ENCODE data around the gene PKP4. TPM values are rescaled to one million over a fixed set of nuclear protein-coding genes. Genes with fewer than 3 reads are reported as not detected.

The PKP4 gene
- total and polyA plus RNA-seq, 2 experiments from 2014 or later, result 35.7 to 92.3 TPM

DNA sequence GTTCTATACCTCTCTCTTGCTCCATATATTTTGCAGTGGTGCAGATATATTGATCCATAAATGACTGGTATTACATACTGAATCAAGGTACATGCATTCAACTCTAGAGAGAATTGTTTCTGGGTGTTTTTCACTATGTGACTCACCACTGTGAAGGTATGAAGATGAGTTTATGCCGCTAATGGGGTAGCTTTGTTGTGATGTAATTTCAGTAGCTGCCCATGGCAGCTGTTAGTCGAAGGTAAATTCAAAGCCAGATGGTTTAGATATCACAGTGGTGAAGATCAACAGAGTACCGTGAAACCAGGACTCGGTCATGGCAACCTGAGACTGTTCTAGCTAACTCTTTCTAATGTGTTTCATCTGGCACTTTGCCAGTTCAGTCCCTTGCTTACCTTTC, 50.4 kb downstream of the PKP4 start:
- H3K4me1 ChIP-seq (ENCODE audit: insufficient read depth), result peaks cover 14% of the 10 kb centered on the region
- TF ChIP-seq, protein P1, sequence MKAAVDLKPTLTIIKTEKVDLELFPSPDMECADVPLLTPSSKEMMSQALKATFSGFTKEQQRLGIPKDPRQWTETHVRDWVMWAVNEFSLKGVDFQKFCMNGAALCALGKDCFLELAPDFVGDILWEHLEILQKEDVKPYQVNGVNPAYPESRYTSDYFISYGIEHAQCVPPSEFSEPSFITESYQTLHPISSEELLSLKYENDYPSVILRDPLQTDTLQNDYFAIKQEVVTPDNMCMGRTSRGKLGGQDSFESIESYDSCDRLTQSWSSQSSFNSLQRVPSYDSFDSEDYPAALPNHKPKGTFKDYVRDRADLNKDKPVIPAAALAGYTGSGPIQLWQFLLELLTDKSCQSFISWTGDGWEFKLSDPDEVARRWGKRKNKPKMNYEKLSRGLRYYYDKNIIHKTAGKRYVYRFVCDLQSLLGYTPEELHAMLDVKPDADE (IDR thresholded peaks at IDR 0.05), result no peak
- TF ChIP-seq EZH2 (IDR thresholded peaks at IDR 0.05; ENCODE audit: low read depth, unreplicated experiment) (no peak), POLR2AphosphoS5 (IDR thresholded peaks at IDR 0.05; ENCODE audit: low read depth) (no peak), ZNF331 (CRISPR knock-in tag; IDR thresholded peaks at IDR 0.05; ENCODE audit: low read depth) (no peak), ZNF114 (CRISPR knock-in tag; IDR thresholded peaks at IDR 0.05) (no peak), CTCF (conservative IDR thresholded peaks at IDR 0.05; ENCODE audit: low read depth in 2 of 2) (no peak), ZNF462 (CRISPR knock-in tag; IDR thresholded peaks at IDR 0.05) (no peak), EZH2phosphoT487 (IDR thresholded peaks at IDR 0.05; ENCODE audit: unreplicated experiment) (no peak), JUNB (IDR thresholded peaks at IDR 0.05; ENCODE audit: unreplicated experiment) (no peak), NANOG (IDR thresholded peaks at IDR 0.05; ENCODE audit: borderline replicate concordance) (no peak), STAT1 (IDR thresholded peaks at IDR 0.05; ENCODE audit: unreplicated experiment) (no peak), CREB1 (CRISPR knock-in tag; IDR thresholded peaks at IDR 0.05; ENCODE audit: low read depth) (no peak)
- TF ChIP-seq, protein P2, sequence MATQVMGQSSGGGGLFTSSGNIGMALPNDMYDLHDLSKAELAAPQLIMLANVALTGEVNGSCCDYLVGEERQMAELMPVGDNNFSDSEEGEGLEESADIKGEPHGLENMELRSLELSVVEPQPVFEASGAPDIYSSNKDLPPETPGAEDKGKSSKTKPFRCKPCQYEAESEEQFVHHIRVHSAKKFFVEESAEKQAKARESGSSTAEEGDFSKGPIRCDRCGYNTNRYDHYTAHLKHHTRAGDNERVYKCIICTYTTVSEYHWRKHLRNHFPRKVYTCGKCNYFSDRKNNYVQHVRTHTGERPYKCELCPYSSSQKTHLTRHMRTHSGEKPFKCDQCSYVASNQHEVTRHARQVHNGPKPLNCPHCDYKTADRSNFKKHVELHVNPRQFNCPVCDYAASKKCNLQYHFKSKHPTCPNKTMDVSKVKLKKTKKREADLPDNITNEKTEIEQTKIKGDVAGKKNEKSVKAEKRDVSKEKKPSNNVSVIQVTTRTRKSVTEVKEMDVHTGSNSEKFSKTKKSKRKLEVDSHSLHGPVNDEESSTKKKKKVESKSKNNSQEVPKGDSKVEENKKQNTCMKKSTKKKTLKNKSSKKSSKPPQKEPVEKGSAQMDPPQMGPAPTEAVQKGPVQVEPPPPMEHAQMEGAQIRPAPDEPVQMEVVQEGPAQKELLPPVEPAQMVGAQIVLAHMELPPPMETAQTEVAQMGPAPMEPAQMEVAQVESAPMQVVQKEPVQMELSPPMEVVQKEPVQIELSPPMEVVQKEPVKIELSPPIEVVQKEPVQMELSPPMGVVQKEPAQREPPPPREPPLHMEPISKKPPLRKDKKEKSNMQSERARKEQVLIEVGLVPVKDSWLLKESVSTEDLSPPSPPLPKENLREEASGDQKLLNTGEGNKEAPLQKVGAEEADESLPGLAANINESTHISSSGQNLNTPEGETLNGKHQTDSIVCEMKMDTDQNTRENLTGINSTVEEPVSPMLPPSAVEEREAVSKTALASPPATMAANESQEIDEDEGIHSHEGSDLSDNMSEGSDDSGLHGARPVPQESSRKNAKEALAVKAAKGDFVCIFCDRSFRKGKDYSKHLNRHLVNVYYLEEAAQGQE (IDR thresholded peaks at IDR 0.05; ENCODE audit: unreplicated experiment), result no peak
- H3K4me2 ChIP-seq, result no peak overlapping the region
- no peaks in the 10 kb centered on the region for H3K36me3 ChIP-seq (ENCODE audit: insufficient read depth)
- no peaks in the 10 kb centered on the region for H3K9me3 Mint-ChIP-seq
- no peak overlapping the region for H3K27ac Mint-ChIP-seq
- peaks cover 2% of the 10 kb centered on the region for H3K27me3 Mint-ChIP-seq (ENCODE audit: insufficient read depth, low read depth, poor library complexity)
- peaks cover 98% of the 10 kb centered on the region for H3K79me2 ChIP-seq (replicated peaks; ENCODE audit: insufficient read depth)
- H3K27me3 ChIP-seq (ENCODE audit: insufficient read depth), result no peaks in the 10 kb centered on the region
- DNase-seq (ENCODE audit: low spot score), result no peak
- H3K4me1 Mint-ChIP-seq, result peaks cover 35% of the 10 kb centered on the region
- H4K20me1 ChIP-seq (replicated peaks; ENCODE audit: insufficient read depth), result peaks cover 9% of the 10 kb centered on the region; the same call in 1 of the 2 replicates
- H3K4me3 ChIP-seq, result no peak overlapping the region
- no peaks in the 10 kb centered on the region for H3K36me3 Mint-ChIP-seq (ENCODE audit: low read depth)
- ATAC-seq, result no peak
- H3F3A ChIP-seq (replicated peaks; ENCODE audit: low read depth), result no peaks in the 10 kb centered on the region
- no peak overlapping the region for H3K27ac ChIP-seq (ENCODE audit: low read depth)
- no peak overlapping the region for H3K4me3 Mint-ChIP-seq
- H3K9me2 ChIP-seq (ENCODE audit: insufficient read depth), result no peaks in the 10 kb centered on the region
- H2AFZ ChIP-seq, result no peak overlapping the region
